Measurements from ENCODE around the gene SLX4. TPM values are rescaled to one million over a fixed set of nuclear protein-coding genes. Genes with fewer than 3 reads are reported as not detected.

SLX4 gene
- polyA plus RNA-seq, 1 of the 3 experiments (the other 2 are of a cell fraction) = 2.1 TPM

DNA sequence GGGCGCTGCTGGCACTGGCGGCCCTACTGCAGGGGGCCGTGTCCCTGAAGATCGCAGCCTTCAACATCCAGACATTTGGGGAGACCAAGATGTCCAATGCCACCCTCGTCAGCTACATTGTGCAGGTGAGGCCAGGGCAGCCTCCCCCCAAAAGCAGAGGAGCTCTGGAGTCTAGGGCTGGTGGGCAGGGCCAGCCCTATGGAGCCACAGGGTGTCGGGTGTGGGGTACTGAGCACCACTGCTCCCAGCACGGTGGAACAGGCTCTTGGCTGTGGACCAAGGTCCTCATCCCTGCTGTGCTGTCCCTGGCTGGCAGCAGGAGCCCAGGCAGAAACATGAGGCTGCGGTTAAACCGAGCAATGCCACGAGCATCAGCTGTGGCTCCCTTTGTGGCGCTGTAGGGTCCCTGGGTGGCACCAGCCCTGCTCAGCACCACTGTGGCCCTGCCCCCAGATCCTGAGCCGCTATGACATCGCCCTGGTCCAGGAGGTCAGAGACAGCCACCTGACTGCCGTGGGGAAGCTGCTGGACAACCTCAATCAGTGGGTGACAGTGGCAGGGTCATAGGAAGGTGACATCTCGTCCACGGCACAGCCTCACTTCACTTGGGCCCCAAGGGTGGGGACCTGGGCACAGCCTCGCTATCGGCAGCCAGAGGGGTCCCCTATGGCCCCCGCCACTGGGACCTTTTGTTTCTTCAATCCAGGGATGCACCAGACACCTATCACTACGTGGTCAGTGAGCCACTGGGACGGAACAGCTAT lies 44.2 kb upstream of the SLX4 start:
- H4K20me1 ChIP-seq (ENCODE audit: insufficient read depth) = no peaks in the 10 kb centered on the region
- no peak overlapping the region; a peak in 1 of 4 replicates for H3K27ac ChIP-seq (ENCODE audit: low read depth in 2 of 2, low read length in 1 of 2)
- peaks cover 0 to 4% of the 10 kb centered on the region in 2 experiments; a peak in 1 of 4 replicates for H3K4me1 ChIP-seq (ENCODE audit: control insufficient read depth in 1 of 2, insufficient read depth in 2 of 2, low read depth in 1 of 2, low read length in 1 of 2)
- no peak overlapping the region for H3K9ac ChIP-seq
- H3K9me3 ChIP-seq = no peaks in the 10 kb centered on the region
- no peaks in the 10 kb centered on the region for H3K79me2 ChIP-seq (ENCODE audit: insufficient read depth)
- peaks cover 7% of the 10 kb centered on the region for H3F3A ChIP-seq (replicated peaks; ENCODE audit: insufficient read depth)
- ChIA-PET POLR2A (interaction anchor here (0.5 kb wide), 1 partner anchor 215 kb away, joined by 3 read pairs; no protein-coding TSS in a partner anchor), CTCF (interaction anchor here (1.0 to 2.5 kb wide), 3 partner anchors 13 to 18 kb away, joined by 3 to 18 read pairs (median 5); no protein-coding TSS in a partner anchor)
- no peak for TF ChIP-seq RXRA (IDR thresholded peaks at IDR 0.05; ENCODE audit: borderline replicate concordance, low read depth)
- TF ChIP-seq NFIC (IDR thresholded peaks at IDR 0.05; ENCODE audit: borderline replicate concordance) = no peak
- TF ChIP-seq FOSL2 (IDR thresholded peaks at IDR 0.05; ENCODE audit: borderline replicate concordance, low read depth) = no peak
- TF ChIP-seq EZH2phosphoT487 (IDR thresholded peaks at IDR 0.05; ENCODE audit: borderline replicate concordance, low read depth) = no peak
- no peak for TF ChIP-seq SIN3A (IDR thresholded peaks at IDR 0.05; ENCODE audit: borderline replicate concordance, low read depth, low read length)
- no peak for TF ChIP-seq RFX5 (IDR thresholded peaks at IDR 0.05; ENCODE audit: low read length)
- TF ChIP-seq FOXM1 (IDR thresholded peaks at IDR 0.05; ENCODE audit: low read depth) = no peak
- no peak for TF ChIP-seq RCOR1 (IDR thresholded peaks at IDR 0.05; ENCODE audit: low read length)
- TF ChIP-seq FOXJ3 (CRISPR knock-in tag; IDR thresholded peaks at IDR 0.05) = no peak
- TF ChIP-seq CHD2 (IDR thresholded peaks at IDR 0.05; ENCODE audit: low read length, partially characterized antibody) = no peak
- no peak overlapping the region for H2AFZ ChIP-seq (ENCODE audit: low read depth)
- DNase-seq = no peak
- H3K36me3 ChIP-seq (replicated peaks in 1 of 2; ENCODE audit: control insufficient read depth in 1 of 2, insufficient read depth in 2 of 2, low read length in 1 of 2) = peaks cover 12 to 66% of the 10 kb centered on the region in 2 experiments
- no peak overlapping the region for H3K4me2 ChIP-seq
- 85% methylated on average over 7 of the region's 21 CpGs for WGBS (ENCODE audit: low lambda C conversion rate)
- H3K4me3 ChIP-seq (ENCODE audit: low read depth in 2 of 2, low read length in 1 of 2) = no peak overlapping the region
- no peaks in the 10 kb centered on the region for H3K9me2 ChIP-seq
- H3K27me3 ChIP-seq (ENCODE audit: insufficient read depth) = no peaks in the 10 kb centered on the region

DNA sequence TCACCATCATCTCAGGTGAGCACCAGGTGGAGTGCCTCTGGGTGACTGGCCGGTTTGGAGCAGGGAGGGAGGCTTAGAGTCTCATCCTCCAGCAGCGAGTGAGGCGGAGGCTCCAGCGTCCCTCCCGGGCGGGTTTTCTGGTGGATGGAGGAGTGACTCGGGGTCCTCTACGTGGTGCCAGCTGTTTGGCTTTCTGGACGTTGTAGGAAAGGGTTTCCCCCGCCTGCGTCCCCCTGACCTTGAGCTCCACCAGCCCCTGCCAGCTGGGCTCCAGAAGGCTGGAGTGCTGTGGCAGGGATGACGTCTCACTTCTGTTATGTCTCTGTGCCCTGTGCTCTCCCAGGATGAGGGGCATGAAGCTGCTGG lies 43.6 kb upstream of the SLX4 start:
- Histone ChIP-seq H3K9ac (no peak overlapping the region), H3K27ac (ENCODE audit: low read depth in 2 of 2, low read length in 1 of 2) (no peak overlapping the region; a peak in 1 of 4 replicates), H3K4me2 (no peak overlapping the region), H3K4me3 (ENCODE audit: low read depth in 2 of 2, low read length in 1 of 2) (no peak overlapping the region), H3K9me2 (no peaks in the 10 kb centered on the region), H3F3A (replicated peaks; ENCODE audit: insufficient read depth) (peaks cover 7% of the 10 kb centered on the region), H3K79me2 (ENCODE audit: insufficient read depth) (no peaks in the 10 kb centered on the region), H3K9me3 (no peaks in the 10 kb centered on the region), H4K20me1 (ENCODE audit: insufficient read depth) (no peaks in the 10 kb centered on the region), H2AFZ (ENCODE audit: low read depth) (no peak overlapping the region), H3K27me3 (ENCODE audit: insufficient read depth) (no peaks in the 10 kb centered on the region), H3K4me1 (ENCODE audit: control insufficient read depth in 1 of 2, insufficient read depth in 2 of 2, low read depth in 1 of 2, low read length in 1 of 2) (peaks cover 0 to 4% of the 10 kb centered on the region in 2 experiments; a peak in 1 of 4 replicates), H3K36me3 (replicated peaks in 1 of 2; ENCODE audit: control insufficient read depth in 1 of 2, insufficient read depth in 2 of 2, low read length in 1 of 2) (peaks cover 11 to 61% of the 10 kb centered on the region in 2 experiments)
- peak; percentile 22 for DNase-seq
- 99% methylated on average over 9 of the region's 12 CpGs for WGBS (ENCODE audit: low lambda C conversion rate)
- ChIA-PET CTCF (interaction anchor here (1.3 to 2.5 kb wide), 3 partner anchors 9 to 18 kb away, joined by 3 to 18 read pairs (median 15); no protein-coding TSS in a partner anchor), POLR2A (interaction anchor here (0.5 kb wide), 1 partner anchor 216 kb away, joined by 3 read pairs; no protein-coding TSS in a partner anchor)
- no peak for TF ChIP-seq SIN3A (IDR thresholded peaks at IDR 0.05; ENCODE audit: borderline replicate concordance, low read depth, low read length)
- no peak for TF ChIP-seq USF2 (IDR thresholded peaks at IDR 0.05; ENCODE audit: borderline replicate concordance, low read depth, low read length)
- TF ChIP-seq YY1 (IDR thresholded peaks at IDR 0.05; ENCODE audit: low read depth) = no peak
- TF ChIP-seq RAD21 (IDR thresholded peaks at IDR 0.05; ENCODE audit: low read length) = no peak
- no peak for TF ChIP-seq GABPA (IDR thresholded peaks at IDR 0.05; ENCODE audit: low read depth)
- no peak for TF ChIP-seq TCF12 (IDR thresholded peaks at IDR 0.05)
- no peak for TF ChIP-seq REST (IDR thresholded peaks at IDR 0.05; ENCODE audit: low read depth, low read length)
- TF ChIP-seq RCOR1 (IDR thresholded peaks at IDR 0.05; ENCODE audit: low read length) = no peak
- no peak for TF ChIP-seq NRF1 (IDR thresholded peaks at IDR 0.05; ENCODE audit: low read depth, low read length)
- TF ChIP-seq GATA2 (CRISPR knock-in tag; IDR thresholded peaks at IDR 0.05) = no peak

Data from SK-N-SH (cell line).